HEK293 (cell line): ENCODE results near the gene DMAC2.

Source experiments
- CTCF ChIA-PET: fragments of 350-600 bp; formaldehyde crosslinking; extraction: SDS; loops from one replicate; lab custom pipeline; 2021; ENCODE audit warnings: antibody characterized with exemption; lab: Yijun Ruan, JAX
- POLR2A ChIA-PET: fragments of 300-600 bp; formaldehyde crosslinking; extraction: SDS; loops from one replicate; lab custom pipeline; 2020; ENCODE audit warnings: antibody characterized with exemption, inconsistent platforms; lab: Yijun Ruan, JAX
- H3K27ac ChIP-seq: fragments of 200-500 bp; sonication (Bioruptor generic); 2 replicates; pipeline ENCODE4 v1.5.1; 2014; ENCODE audit warnings: low read depth, low read length, control low read depth, inconsistent platforms; ENCODE audit errors: extremely low read depth
- H3K36me3 ChIP-seq, 2 experiments: fragments of 200-500 bp in 1 of 2; sonication (Bioruptor generic) in 1 of 2; 1 replicate in 1 of 2; 2 replicates in 1 of 2; pipeline ENCODE4 v1.5.1; 2014 to 2017; ENCODE audit warnings: inconsistent platforms in 2 of 2, low read length in 2 of 2; ENCODE audit not compliant: control insufficient read depth in 2 of 2, insufficient read depth in 1 of 2
- H3K4me1 ChIP-seq: fragments of 200-500 bp; sonication (Bioruptor generic); 2 replicates; pipeline ENCODE4 v1.5.1; 2014; ENCODE audit warnings: mild to moderate bottlenecking, low read length, inconsistent platforms; ENCODE audit not compliant: control insufficient read depth, insufficient read depth
- H3K4me3 ChIP-seq: 2 replicates; pipeline ENCODE4 v1.5.1; 2011; ENCODE audit warnings: low read depth, mild to moderate bottlenecking, control low read depth, low read length, moderate library complexity
- H3K9me3 ChIP-seq: fragments of 200-500 bp; sonication (Bioruptor generic); 2 replicates; pipeline ENCODE4 v1.5.1; 2014; ENCODE audit warnings: low read depth, low read length, inconsistent platforms; ENCODE audit not compliant: control insufficient read depth, insufficient read depth
- EGR2 ChIP-seq: fragments of 450-650 bp; formaldehyde crosslinking; IDR thresholded peaks from 2 replicates; pipeline ENCODE4 v1.5.1; 2016; ENCODE audit warnings: low read depth, missing biosample characterization, missing genetic modification characterization
- GLI2 ChIP-seq: fragments of 450-650 bp; formaldehyde crosslinking; IDR thresholded peaks from 2 replicates; pipeline ENCODE4; 2017; ENCODE audit warnings: missing biosample characterization, missing genetic modification characterization, low read depth, borderline replicate concordance
- GLIS2 ChIP-seq: fragments of 450-650 bp; formaldehyde crosslinking; IDR thresholded peaks from 2 replicates; pipeline ENCODE4 v1.5.1; 2016; ENCODE audit warnings: missing biosample characterization, missing genetic modification characterization
- HIC1 ChIP-seq: fragments of 450-650 bp; formaldehyde crosslinking; IDR thresholded peaks from 2 replicates; pipeline ENCODE4 v1.5.1; 2016; ENCODE audit warnings: missing biosample characterization, missing genetic modification characterization
- SETDB1 ChIP-seq: IDR thresholded peaks from one replicate; pipeline ENCODE4 v1.6.1; 2017; ENCODE audit warnings: mild to moderate bottlenecking, low read length, moderate library complexity, mixed read lengths; ENCODE audit not compliant: insufficient read length
- ZBTB17 ChIP-seq: fragments of 450-650 bp; formaldehyde crosslinking; IDR thresholded peaks from 2 replicates; pipeline ENCODE4 v1.5.1; 2016; ENCODE audit warnings: missing biosample characterization, missing genetic modification characterization
- ZBTB20 ChIP-seq: fragments of 450-650 bp; formaldehyde crosslinking; IDR thresholded peaks from 2 replicates; pipeline ENCODE4 v1.5.1; 2016; ENCODE audit warnings: missing biosample characterization, missing genetic modification characterization
- ZFHX2 ChIP-seq: fragments of 450-650 bp; formaldehyde crosslinking; conservative IDR thresholded peaks from 2 replicates; pipeline ENCODE4 v1.5.1; 2016; ENCODE audit warnings: missing biosample characterization, missing genetic modification characterization
- ZNF112 ChIP-seq: fragments of 450-650 bp; formaldehyde crosslinking; IDR thresholded peaks from 2 replicates; pipeline ENCODE4 v1.5.0; 2017; ENCODE audit warnings: missing biosample characterization, missing genetic modification characterization
- ZNF114 ChIP-seq: fragments of 450-650 bp; formaldehyde crosslinking; IDR thresholded peaks from 2 replicates; pipeline ENCODE4 v1.5.0; 2017; ENCODE audit warnings: missing biosample characterization, missing genetic modification characterization
- ZNF221 ChIP-seq: fragments of 450-650 bp; formaldehyde crosslinking; IDR thresholded peaks from 2 replicates; pipeline ENCODE4 v1.5.1; 2017; ENCODE audit warnings: missing biosample characterization, missing genetic modification characterization, borderline replicate concordance
- ZNF433 ChIP-seq: fragments of 450-650 bp; formaldehyde crosslinking; IDR thresholded peaks from 2 replicates; pipeline ENCODE4 v1.5.1; 2016; ENCODE audit warnings: missing biosample characterization, missing genetic modification characterization, low read depth
- ZNF521 ChIP-seq: fragments of 450-650 bp; formaldehyde crosslinking; IDR thresholded peaks from 2 replicates; pipeline ENCODE4 v1.5.1; 2017; ENCODE audit warnings: missing biosample characterization, mild to moderate bottlenecking, missing genetic modification characterization
- ZNF529 ChIP-seq: fragments of 450-650 bp; formaldehyde crosslinking; IDR thresholded peaks from 2 replicates; pipeline ENCODE4 v1.5.1; 2017; ENCODE audit warnings: missing genetic modification characterization, missing biosample characterization; ENCODE audit not compliant: insufficient replicate concordance
- ZNF555 ChIP-seq: fragments of 450-650 bp; formaldehyde crosslinking; conservative IDR thresholded peaks from 2 replicates; pipeline ENCODE4 v1.5.1; 2017; ENCODE audit warnings: missing biosample characterization, mild to moderate bottlenecking, missing genetic modification characterization, inconsistent platforms
- ZNF626 ChIP-seq: fragments of 450-650 bp; sonication (Bioruptor Pico); formaldehyde crosslinking; IDR thresholded peaks from 2 replicates; pipeline ENCODE4 v1.5.1; 2018; ENCODE audit warnings: missing biosample characterization, missing genetic modification characterization, inconsistent platforms
- ZNF654 ChIP-seq: fragments of 450-650 bp; formaldehyde crosslinking; IDR thresholded peaks from 2 replicates; pipeline ENCODE4 v1.5.1; 2016; ENCODE audit warnings: low read depth, missing biosample characterization, missing genetic modification characterization
- ZNF792 ChIP-seq: fragments of 450-650 bp; formaldehyde crosslinking; IDR thresholded peaks from 2 replicates; pipeline ENCODE4 v1.5.1; 2016; ENCODE audit warnings: missing biosample characterization, missing genetic modification characterization
- ZNF837 ChIP-seq: fragments of 450-650 bp; formaldehyde crosslinking; IDR thresholded peaks from 2 replicates; pipeline ENCODE4 v1.5.1; 2016; ENCODE audit warnings: missing biosample characterization, missing genetic modification characterization
- ZSCAN23 ChIP-seq: fragments of 450-650 bp; formaldehyde crosslinking; IDR thresholded peaks from 2 replicates; pipeline ENCODE4 v1.5.1; 2016; ENCODE audit warnings: missing biosample characterization, missing genetic modification characterization
- TF ChIP-seq, protein P1 (sequence below): fragments of 450-650 bp; formaldehyde crosslinking; IDR thresholded peaks from 2 replicates; pipeline ENCODE4 v1.5.1; 2016; ENCODE audit warnings: missing biosample characterization, missing genetic modification characterization
- TF ChIP-seq, protein P2 (sequence below): fragments of 450-650 bp; formaldehyde crosslinking; IDR thresholded peaks from 2 replicates; pipeline ENCODE4 v1.5.1; 2016; ENCODE audit warnings: missing biosample characterization, missing genetic modification characterization

DMAC2 gene

GRCh38 chr19:41386442-41386841, 53.3 kb downstream of the DMAC2 start:
- no peaks in the 10 kb centered on the region for H3K4me1 ChIP-seq
- POLR2A ChIA-PET: interaction anchor here (1.3 kb wide), 1 partner anchor 33 kb away, joined by 3 read pairs; no protein-coding TSS in a partner anchor
- TF ChIP-seq ZFHX2 (tag by site-specific recombination) (peak; percentile 79), EGR2 (tag by site-specific recombination) (peak; percentile 82), ZNF837 (tag by site-specific recombination) (no peak), ZNF792 (tag by site-specific recombination) (no peak), ZNF112 (no peak), ZNF114 (tag by site-specific recombination) (no peak), ZNF221 (tag by site-specific recombination) (no peak), ZBTB20 (tag by site-specific recombination) (no peak), ZNF521 (tag by site-specific recombination) (no peak), GLIS2 (0 out of 2 replicates have a peak, but pooled peaks have one; percentile 29), ZNF529 (tag by site-specific recombination) (no peak), ZNF654 (no peak)
- TF ChIP-seq, protein P1, sequence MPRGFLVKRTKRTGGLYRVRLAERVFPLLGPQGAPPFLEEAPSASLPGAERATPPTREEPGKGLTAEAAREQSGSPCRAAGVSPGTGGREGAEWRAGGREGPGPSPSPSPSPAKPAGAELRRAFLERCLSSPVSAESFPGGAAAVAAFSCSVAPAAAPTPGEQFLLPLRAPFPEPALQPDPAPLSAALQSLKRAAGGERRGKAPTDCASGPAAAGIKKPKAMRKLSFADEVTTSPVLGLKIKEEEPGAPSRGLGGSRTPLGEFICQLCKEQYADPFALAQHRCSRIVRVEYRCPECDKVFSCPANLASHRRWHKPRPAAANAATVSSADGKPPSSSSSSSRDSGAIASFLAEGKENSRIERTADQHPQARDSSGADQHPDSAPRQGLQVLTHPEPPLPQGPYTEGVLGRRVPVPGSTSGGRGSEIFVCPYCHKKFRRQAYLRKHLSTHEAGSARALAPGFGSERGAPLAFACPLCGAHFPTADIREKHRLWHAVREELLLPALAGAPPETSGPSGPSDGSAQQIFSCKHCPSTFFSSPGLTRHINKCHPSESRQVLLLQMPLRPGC (tag by site-specific recombination): no peak
- TF ChIP-seq, all 188 proteins: peak for 3
- H3K9me3 ChIP-seq: no peaks in the 10 kb centered on the region
- CTCF ChIA-PET: interaction anchor here (0.6 to 1.2 kb wide), 3 partner anchors 63 to 185 kb away, joined by 3 to 5 read pairs (median 3); no protein-coding TSS in a partner anchor
- H3K36me3 ChIP-seq: peaks cover 16 to 42% of the 10 kb centered on the region in 2 experiments
- no peak overlapping the region for H3K4me3 ChIP-seq
- H3K27ac ChIP-seq: no peak overlapping the region

- CTCF ChIA-PET: no interaction called here
- H3K36me3 ChIP-seq: peaks cover 6 to 24% of the 10 kb centered on the region in 2 experiments; a peak in 2 of 3 replicates
- no peak overlapping the region for H3K4me3 ChIP-seq
- H3K4me1 ChIP-seq: no peaks in the 10 kb centered on the region
- POLR2A ChIA-PET: interaction anchor here (1.1 kb wide), 2 partner anchors 25 to 33 kb away, joined by 3 read pairs; no protein-coding TSS in a partner anchor
- H3K27ac ChIP-seq: no peak overlapping the region
- TF ChIP-seq ZSCAN23 (tag by site-specific recombination) (no peak), GLI2 (tag by site-specific recombination) (no peak), ZNF555 (tag by site-specific recombination) (no peak), ZBTB17 (no peak), ZNF433 (tag by site-specific recombination) (no peak), SETDB1 (no peak), ZNF626 (no peak), HIC1 (no peak)
- TF ChIP-seq, protein P2, sequence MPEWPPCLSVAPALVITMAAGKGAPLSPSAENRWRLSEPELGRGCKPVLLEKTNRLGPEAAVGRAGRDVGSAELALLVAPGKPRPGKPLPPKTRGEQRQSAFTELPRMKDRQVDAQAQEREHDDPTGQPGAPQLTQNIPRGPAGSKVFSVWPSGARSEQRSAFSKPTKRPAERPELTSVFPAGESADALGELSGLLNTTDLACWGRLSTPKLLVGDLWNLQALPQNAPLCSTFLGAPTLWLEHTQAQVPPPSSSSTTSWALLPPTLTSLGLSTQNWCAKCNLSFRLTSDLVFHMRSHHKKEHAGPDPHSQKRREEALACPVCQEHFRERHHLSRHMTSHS (tag by site-specific recombination): no peak
- H3K9me3 ChIP-seq: no peaks in the 10 kb centered on the region
Measured at GRCh38 chr19:41384351-41384750, 55.4 kb downstream of the DMAC2 start.
